ENCODE data around the gene ETAA1.
A peak's percentile ranks its signal among the peaks of the same experiment; 100 is the strongest.

ETAA1 gene

DNA sequence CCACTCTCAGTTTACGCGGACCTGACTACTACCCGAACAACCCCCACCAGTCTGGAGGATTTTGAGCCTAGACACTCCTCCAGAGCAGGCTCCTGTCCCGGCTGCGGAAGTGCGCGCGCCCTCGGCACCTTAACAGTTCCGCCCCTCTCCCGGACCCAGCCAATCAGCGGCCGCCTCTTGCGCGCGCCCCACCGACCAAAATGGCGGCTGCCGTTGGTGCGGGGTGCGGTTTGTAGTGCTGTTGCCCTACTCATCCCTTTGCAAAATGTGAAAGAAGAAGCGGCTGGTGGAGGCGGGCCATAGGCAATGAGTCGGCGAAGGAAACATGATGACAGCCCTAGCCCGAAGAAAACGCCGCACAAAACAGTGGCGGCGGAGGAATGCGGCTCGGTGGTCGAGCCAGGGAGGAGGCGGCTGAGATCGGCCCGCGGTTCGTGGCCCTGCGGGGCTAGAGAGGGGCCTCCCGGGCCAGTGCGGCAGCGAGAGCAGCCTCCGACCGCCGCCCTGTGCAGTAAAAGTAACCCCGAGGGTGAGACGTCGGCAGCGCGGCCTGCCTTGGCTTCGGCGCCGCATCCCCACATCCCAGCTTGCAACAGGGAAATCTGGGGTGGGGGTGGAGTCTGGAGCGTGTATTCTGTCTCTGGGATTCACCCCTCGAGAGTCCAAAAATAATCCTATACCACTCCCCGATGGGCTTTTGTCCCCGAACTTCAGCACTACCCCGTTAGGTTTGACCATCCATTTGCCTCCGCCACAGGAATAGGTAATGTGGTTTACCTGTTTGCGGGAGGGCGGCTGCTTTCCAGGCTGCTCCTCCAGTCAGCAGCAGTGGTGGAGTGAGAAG, at the start of gene ETAA1:
TSS of gene ETAA1 (plus strand) at position 191 of the 844 bp plus-strand sequence. CDS start at position 307, 116 bp downstream.
- DNase-seq (ENCODE audit: low read depth in 3 of 3): peak; percentile 89 to 90 (median 90)

DNA sequence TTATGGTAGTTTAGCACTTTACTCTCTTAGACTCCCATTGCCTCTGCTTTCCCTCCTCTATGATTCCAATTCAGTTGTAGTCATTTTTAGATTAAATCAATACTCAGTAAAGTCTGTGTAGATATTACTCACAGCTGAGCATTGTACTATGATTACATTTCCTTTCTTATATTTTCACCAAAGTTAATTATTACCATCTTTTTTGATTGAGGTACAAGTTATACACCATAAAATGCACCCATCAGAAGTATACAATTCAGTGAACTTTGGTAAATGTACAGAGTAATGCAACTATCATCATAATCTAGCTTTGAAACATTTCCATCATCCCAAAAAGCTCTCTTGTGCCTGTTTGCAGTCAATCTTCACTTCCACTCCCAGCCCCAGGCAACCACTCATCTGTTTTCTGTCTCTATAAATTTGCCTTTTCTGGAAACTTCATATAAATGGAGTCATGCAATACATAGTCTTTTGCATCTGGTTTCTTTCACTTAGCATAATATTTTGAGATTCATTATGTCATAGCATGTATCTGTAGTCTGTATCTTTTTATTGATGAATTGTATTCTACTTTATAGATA, 30.2 kb upstream of the ETAA1 start:
- DNase-seq (ENCODE audit: low read depth in 3 of 3): no peak

DNA sequence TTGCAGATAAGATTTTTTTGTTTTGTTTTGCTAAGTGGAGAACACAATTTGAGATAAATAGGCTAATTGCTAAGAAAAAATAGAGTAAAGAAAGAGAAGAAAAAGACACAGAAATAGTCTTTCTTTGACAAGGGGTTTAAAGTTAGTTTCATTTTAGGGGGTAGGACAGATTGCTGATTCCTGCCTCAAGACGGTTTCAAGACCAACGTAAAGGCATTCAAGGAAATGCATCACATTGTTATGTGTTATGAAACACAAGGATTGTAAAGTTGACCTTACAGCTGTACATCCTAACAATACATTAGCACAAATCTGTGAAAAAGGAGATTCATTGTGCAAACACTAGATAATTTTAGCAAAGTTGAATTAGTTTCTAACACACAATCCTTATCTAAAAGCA, 22.7 kb upstream of the ETAA1 start:
- DNase-seq (ENCODE audit: low read depth in 3 of 3): no peak

DNA sequence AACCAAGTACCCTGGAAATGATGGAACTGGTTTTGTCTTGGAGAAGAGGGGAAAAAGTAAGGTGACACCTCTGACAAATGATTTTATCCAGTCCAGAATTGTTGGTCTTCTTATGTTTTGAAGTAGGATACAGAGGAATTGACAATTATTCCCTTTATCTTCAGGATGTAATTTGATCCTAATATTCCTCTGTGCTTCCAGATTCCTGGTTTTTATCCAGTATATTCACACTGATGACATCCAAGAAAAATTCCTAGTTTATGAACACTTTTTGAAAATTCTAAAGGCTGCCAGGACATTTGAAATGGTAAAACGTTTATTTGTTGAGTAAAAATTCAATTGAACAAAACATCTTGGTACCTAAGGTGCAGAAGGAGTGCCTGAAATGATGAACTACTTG, 22.2 kb upstream of the ETAA1 start:
- DNase-seq (ENCODE audit: low read depth in 3 of 3): no peak

DNA sequence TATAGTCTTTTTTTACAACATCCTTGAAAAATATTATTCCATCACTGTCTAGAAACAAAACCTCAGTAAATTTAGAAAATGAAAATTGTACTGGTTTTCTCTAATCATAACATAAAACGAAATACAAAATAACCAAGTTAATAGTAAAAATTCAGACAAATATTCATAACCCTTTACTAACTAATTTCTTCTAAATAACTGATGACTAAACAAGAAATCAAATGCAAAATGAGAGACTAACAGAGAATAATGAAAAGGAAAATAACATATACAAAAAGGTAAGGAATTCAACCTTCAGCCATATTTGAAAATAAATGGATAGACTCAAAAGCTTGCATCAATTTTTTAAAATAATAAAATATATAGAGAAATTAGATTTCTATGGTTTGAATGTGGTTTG, 18.6 kb upstream of the ETAA1 start:
- no peak for DNase-seq (ENCODE audit: low read depth in 3 of 3)

DNA sequence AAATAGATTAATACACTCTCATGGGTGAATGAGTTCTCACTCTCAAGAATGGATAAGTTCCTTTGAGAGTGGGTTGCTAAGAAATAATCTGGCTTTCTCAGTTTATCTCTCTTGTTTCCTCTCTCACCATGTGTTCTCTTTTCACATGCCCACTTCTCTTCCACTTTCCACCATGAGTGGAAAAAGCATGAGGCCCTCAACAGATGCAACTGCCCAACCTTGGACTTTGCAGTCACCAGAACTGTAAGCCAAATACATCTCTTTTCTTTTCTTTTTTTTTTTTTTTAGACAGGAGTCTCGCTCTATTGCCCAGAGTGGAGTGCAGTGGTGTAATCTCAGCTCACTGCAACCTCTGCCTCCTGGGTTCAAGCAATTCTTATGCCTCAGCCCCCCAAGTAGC, 18.1 kb upstream of the ETAA1 start:
- no peak for DNase-seq (ENCODE audit: low read depth in 3 of 3)

DNA sequence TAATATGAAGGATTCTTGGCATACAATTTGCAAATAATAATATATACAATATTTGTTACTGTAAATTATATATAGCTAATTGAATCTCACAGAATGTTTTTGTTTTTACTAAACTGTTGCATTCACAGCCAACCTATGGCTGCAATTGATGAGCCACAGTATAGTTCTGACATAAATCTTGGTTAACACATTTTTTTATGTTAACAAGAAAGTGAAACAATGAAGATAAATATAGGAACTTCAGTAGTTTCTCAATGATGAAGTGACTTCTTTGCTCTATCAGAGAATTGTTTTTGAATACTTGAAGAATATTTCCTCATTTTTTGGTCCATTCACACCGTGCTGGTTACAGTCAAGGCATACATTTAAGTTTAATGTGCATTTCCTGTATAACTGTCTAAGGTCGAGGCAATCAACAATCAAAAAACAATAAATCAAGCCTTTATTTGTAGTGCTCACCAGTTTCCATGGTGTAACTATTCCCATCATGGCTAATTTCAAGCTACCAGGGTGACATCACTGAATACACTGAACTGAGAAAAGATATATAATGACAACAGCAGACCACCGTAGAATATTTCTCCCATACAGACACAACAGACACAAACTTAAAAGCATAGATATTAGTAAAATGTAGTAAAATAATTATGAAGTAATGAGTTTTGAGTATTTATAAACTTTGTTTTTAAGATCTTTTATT, 12.9 kb upstream of the ETAA1 start:
- DNase-seq (ENCODE audit: low read depth in 3 of 3): no peak

DNA sequence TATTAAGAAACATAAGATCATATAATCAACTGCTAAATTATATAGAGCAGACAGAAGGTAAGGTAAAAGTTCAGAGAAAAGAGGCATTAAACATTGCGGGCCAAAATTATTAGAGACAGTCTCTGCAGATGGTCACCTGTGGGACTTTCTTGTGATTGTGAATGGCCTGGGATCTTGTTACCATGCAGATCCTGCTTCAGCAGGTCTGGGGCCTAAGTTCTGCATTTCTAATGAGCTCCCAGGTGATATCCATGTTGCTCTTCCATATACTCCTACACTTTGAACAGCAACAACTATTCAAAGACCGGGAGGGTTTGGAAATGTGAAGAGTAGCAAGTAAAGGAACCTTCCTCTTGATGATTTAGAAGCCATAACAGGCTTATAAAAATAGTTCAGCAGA, 8.5 kb upstream of the ETAA1 start:
- DNase-seq (ENCODE audit: low read depth in 3 of 3): no peak

DNA sequence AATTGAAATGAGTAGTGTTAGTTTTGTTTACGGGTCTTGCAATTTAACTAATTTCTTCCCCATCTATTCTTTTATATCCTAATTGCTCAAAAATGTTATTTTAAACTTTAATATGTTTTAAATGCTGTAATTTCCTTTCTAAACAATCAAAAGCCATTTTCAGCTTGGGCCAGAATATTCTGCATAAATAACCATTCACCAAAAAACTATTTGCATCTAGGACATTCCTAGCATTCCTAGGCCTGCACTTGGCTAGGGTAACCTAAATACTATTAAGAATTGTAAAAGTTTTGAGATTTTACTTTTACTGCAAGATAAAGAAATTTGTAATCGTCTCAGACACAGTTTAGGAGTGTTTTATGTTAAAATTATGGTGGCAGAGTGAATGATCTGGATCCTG, 7.8 kb upstream of the ETAA1 start:
- no peak for DNase-seq (ENCODE audit: low read depth in 3 of 3)

DNA sequence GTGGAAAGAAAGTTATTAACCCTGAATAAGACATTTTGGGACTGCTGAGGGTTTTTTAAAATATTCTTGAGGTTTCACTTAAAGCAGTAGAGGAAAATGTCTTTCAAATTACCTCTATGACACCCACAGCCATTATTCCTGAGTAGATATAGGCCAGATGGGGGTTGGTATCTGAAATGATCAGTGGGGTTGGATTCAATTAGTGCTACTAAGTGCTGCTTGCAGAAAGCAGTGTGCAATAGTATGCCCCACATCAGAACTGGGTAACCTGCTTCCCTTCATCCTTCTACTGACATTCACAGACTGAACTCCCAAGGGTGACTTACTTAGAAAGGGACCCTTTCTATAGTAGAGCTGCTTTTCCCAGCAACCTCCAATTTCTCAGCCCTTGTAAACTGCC, 7.3 kb upstream of the ETAA1 start:
- no peak for DNase-seq (ENCODE audit: low read depth in 3 of 3)

DNA sequence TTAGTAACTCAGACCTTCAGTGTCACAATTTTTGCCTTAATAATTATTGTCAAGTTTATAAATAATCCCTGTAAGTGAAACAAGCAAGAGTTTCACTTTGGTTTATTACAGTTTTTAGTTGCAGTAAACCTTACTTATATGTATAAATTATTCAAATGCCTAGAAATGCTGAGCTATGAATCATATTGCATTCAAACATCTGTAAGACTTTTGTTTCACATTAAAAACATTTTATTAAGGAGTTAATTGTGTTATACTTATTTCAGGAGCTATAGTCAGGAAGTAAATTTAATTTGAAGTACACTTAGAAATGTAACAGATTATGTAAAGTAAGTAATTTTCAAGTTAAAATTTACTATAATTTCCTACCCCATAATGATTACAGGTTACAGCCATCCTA, 3.9 kb upstream of the ETAA1 start:
- no peak for DNase-seq (ENCODE audit: low read depth in 3 of 3)

DNA sequence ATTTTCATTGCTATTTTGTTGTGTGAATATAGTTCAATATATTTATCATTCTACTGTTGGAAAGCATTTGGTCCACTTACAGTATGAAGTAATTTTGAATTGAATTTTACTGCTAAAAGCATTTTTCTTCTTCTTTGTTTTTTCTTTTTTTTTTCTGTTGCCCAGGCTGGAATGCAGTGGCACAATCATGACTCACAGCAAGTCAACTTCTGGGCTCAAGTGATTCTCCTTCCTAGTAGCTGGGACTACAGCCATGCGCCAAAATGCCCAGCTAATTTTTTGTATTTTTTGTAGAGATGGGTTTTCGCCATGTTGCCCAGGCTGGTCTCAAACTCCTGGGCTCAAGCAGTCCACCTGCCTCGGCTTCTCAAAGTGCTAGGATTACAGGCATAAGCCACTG, 2.4 kb upstream of the ETAA1 start:
- DNase-seq (ENCODE audit: low read depth in 3 of 3): no peak

DNA sequence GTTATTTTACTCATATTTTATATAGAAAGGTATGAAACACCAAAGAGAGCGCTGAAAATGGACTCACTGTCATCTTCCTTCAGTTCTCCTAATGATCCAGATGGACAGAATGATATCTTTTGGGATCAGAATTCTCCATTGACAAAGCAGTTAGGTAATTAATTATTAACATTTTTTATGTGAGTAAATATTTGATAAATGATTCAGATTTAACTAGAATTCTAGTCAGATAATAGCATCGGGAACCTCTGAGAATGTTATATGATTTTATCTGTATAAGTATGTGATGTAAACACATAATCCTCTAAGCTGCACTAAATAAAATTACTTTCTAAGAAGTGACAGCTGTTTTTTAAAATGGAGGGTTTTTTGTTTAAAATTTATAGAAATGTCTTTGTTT, 2.0 kb downstream of the ETAA1 start:
- no peak for DNase-seq (ENCODE audit: low read depth in 3 of 3)

DNA sequence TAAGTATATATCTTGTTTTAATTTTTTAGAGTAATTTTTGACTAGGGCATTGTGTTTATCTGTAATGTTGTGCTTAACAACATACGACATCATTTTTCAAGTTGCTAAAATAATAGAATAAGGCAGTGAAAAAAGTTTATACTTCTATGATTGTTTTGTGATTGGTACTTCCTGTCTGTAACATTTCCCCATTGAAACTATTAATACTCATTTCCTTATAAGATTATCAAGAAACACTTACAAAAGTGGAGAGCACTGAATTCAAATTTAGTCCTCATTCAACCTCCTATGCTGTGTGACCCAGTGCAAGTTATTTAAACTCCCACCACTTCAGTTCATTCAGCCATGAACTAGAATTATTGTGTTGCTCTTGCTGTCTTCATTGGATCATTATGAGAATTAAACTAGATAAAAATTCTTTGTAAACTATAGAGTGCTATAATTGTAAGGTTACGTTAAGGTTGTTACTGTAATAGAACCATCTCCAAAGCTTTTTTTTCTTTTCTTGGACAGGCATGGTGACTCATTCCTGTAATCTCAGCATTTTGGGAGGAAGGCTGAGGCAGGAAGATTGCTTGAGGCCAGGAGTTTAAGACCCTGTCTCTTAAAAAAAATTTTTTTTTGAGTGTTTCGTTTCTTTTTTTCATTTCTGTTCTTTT, 2.8 kb downstream of the ETAA1 start:
- DNase-seq (ENCODE audit: low read depth in 3 of 3): no peak

DNA sequence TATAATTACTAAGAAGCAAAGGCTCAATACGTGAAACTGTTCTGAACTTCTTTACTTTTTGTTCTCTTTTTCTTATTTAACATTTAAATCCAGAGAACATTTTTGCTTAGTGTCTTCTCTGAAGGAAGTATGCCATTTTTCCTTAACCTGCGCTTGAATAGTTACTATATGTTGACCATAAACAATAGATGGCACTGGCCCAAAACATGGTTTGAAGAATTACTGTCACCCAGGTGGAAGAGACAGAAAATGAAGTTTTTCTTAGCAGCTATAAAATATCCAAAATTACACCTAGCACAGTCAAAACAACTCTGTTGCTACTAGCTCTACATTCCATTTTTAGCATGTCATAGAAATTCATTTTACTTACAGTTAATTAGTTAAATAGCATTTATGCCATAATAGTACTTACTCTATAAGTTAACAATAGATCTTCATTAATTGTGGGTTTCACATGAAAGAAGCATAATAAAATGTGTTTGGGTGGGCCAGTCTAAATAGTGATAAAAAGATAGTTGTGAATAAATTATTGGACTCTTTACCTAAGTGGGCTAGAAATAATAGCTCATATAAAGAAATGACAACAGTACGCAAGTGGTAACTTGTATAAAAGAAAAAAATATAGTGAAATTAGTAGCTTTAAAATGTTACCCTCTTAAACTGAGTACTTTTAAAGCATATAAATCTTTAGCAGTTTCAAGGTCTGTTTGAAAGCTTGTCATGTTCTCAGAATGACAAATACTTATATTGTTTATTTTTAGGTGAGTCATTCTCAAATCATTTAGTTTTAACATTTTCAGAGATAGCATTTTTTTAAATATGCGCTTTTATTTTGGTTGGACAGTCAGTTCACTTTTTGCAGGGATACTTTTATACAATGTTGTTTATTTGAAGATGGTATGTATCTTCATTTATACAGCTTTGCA, 3.7 kb downstream of the ETAA1 start:
- DNase-seq (ENCODE audit: low read depth in 3 of 3): no peak

DNA sequence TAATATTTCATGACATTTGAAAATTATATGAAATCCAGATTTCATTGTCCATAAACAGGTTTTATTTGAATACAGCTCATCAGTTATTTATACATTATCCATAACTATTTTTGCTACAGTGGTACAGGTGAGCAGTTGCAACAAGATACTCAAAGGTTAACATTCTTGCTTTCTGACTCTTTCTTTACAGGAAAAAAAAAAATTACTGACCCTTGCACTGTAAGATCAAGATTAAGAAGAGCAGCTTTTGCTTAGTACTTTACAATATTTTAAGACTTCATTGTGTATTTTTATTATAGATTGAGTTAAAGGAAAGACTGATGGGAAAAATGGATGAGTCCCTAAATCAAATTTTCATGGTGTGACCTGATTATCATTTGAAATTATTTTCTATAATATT, 11.2 kb downstream of the ETAA1 start:
- no peak for DNase-seq (ENCODE audit: low read depth in 3 of 3)

DNA sequence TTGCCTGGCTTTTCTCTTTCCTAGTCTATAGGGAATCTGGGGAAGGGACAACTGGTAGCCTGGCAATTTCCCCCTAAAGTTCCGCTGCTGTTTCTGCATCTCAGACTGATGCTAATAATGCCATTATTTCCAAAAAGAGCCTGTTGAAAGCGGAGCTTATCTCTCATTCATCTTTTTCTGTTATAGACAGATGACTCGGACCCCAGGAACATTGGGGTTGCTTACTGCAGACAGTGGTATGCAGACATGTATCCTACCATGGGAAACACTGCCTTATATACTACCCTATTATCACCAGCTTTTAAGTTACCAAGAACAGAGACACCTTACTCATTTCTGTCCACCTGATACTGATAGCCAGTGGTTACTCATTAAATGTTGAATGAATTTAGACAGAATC, 15.3 kb downstream of the ETAA1 start:
- no peak for DNase-seq (ENCODE audit: low read depth in 3 of 3)

DNA sequence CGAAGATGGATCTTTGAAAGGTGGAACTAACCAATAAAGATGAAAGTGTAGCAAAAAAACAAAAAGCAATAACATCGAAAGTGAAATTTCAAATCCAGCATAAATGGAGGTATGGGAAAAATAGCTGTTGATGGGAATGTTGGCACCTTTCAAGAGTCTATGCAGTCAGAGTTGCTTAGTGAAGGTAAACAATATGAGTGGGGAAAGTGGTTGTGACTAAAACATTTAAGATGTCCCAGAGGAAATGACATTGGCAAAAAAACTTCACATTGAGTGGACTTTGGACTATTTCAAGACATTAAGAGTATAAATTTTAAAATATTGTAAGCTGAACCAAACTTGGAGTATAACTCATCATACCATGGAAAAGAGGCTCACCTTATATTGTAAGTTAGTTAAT, 17.7 kb downstream of the ETAA1 start:
- DNase-seq (ENCODE audit: low read depth in 3 of 3): no peak

DNA sequence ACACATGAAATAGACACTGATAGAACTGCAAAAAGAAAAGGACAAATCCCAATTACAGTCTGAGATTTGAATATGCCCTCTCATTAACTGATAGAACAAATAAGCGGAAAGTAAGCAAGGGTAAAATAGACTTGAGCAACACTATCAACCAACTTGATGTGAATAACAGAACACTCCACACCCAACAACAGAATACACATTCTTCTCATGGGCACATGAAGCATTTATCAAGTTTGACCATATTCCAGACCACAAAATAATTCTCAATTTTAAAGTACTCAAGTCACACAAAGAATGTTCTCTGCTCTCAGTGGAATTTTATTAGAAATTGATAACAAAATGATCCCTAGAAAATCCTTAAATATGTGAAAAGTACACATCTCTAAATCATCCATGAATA, 19.0 kb downstream of the ETAA1 start:
- DNase-seq (ENCODE audit: low read depth in 3 of 3): no peak

DNA sequence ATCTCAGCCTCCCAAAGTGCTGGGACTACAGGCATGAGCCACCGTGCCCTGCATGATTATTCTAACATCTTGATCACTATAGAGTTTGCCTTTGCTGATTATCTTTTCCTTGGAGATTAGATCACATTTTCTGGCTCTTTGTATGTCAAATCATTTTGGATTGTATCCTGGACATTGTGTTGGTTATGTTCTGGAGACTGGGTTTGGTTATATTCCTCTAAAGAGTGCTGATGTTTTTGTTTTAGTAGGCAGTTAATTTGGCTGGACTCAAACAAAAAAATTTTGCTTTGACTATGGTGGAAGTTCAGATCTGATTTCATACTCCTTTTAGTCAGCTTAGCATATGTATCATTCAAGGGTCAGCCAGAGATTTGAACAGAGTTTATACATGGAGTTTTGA, 26.4 kb downstream of the ETAA1 start:
- no peak for DNase-seq (ENCODE audit: low read depth in 3 of 3)

DNA sequence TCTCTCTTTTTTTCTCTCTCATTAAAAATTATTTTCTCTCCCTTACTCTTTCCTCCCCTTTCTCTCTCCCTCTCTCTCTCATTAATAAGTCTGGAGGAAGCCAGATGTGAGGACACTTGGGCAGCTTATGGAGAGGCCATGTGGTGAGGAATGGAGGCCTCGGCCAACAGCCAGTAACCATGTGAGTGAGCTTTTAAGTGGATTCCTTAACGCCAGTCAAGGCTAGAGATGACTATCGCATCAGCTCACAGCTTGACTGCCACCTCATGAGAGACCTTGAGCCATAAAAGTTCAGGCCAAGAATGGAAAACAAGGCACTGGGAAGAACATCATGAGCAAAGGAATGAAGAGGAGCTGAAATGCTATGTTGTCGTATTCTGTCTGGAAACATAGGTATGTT, 39.1 kb downstream of the ETAA1 start:
- DNase-seq (ENCODE audit: low read depth in 3 of 3): no peak

All from stimulated activated CD4-positive, alpha-beta T cell treated with anti-CD3 and anti-CD28 coated beads, TNF-alpha, amount 100 ng/mL, for 24 hours (primary cell).